HepG2 (cell line): ENCODE measurements around the gene DLEC1. TPM values are rescaled to one million over a fixed set of nuclear protein-coding genes. Genes with fewer than 3 reads are reported as not detected.

Experiments
- ATAC-seq: fragments of 200-7000 bp; cut with Tn5 transposase; 3 replicates; pipeline ENCODE4 v1.9.1; 2020; ENCODE audit warnings: mild to moderate bottlenecking, moderate library complexity
- BruUV-seq: library from RNA; stranded (reverse); fragments of 400-500 nt; replicated peaks from 2 replicates; lab custom pipeline; 2021; lab: Mats Ljungman, UMichigan
- CTCF ChIA-PET: fragments of 300-600 bp; formaldehyde crosslinking; extraction: SDS; loops from one replicate; lab custom pipeline; 2021; ENCODE audit warnings: low total read pairs, inconsistent platforms, low intra/inter-chr PET ratio; lab: Yijun Ruan, JAX
- POLR2A ChIA-PET: fragments of 350-600 bp; sonication (Branson Sonifier 250); formaldehyde crosslinking; loops from one replicate; lab custom pipeline; 2020; ENCODE audit warnings: antibody characterized with exemption, inconsistent platforms; lab: Yijun Ruan, JAX
- DNase-seq: peaks from one replicate; pipeline ENCODE4 v3.0.0-alpha.2; 2015; ENCODE audit warnings: low spot score
- FAIRE-seq: peaks from 3 replicates; lab custom pipeline; 2011; peaks lifted over from hg19 to GRCh38; lab: Jason Lieb, UNC
- H2AFZ ChIP-seq: one replicate; pipeline ENCODE4 v1.6.1; 2011; ENCODE audit warnings: low read length, inconsistent platforms
- H3K27ac ChIP-seq: fragments of 300-600 bp; 3 replicates; pipeline ENCODE4 v1.8.0; 2011; ENCODE audit warnings: mixed run types, mild to moderate bottlenecking, mixed read lengths, low read length, inconsistent platforms; ENCODE audit not compliant: insufficient read depth; ENCODE audit errors: extremely low read length
- H3K27me3 ChIP-seq, 2 experiments: fragments of 200-600 bp in 1 of 2; 2 replicates in 1 of 2; 3 replicates in 1 of 2; pipeline versions ENCODE4 v1.6.0 to v1.8.0; 2011; ENCODE audit warnings: low read length in 2 of 2, mild to moderate bottlenecking in 2 of 2, moderate library complexity in 2 of 2, inconsistent platforms in 1 of 2; ENCODE audit not compliant: insufficient read depth in 2 of 2, control insufficient read depth in 1 of 2
- H3K36me3 ChIP-seq, 2 experiments: fragments of 200-600 bp in 1 of 2; replicated peaks in 1 of 2; 2 replicates in 1 of 2; 3 replicates in 1 of 2; pipeline versions ENCODE4 v1.5.1 to v1.8.0; 2011; ENCODE audit warnings: low read length in 2 of 2, inconsistent platforms in 1 of 2; ENCODE audit not compliant: insufficient read depth in 2 of 2, control insufficient read depth in 1 of 2
- H3K4me1 ChIP-seq: 2 replicates; pipeline ENCODE4 v1.5.1; 2012; ENCODE audit warnings: low read length, inconsistent platforms; ENCODE audit not compliant: insufficient read depth
- H3K4me2 ChIP-seq: 2 replicates; pipeline ENCODE4 v1.6.0; 2011; ENCODE audit warnings: low read depth, low read length, inconsistent platforms
- H3K4me3 ChIP-seq, 3 experiments: fragments of 200-600 bp in 1 of 3; sonication (generic), shearing (Covaris generic) in 1 of 3; replicated peaks in 1 of 3; 2 replicates each; pipeline ENCODE4 v1.5.1; 2011 to 2016; ENCODE audit warnings: low read length in 3 of 3, inconsistent platforms in 2 of 3, low read depth in 2 of 3, mild to moderate bottlenecking in 2 of 3, control low read depth in 1 of 3, mixed read lengths in 1 of 3; ENCODE audit not compliant: insufficient read depth in 1 of 3
- H3K79me2 ChIP-seq: one replicate; pipeline ENCODE4 v1.6.1; 2011; ENCODE audit warnings: low read length, inconsistent platforms; ENCODE audit not compliant: insufficient read depth
- H3K9ac ChIP-seq: 2 replicates; pipeline ENCODE4 v1.6.0; 2011; ENCODE audit warnings: mild to moderate bottlenecking, low read depth, low read length, inconsistent platforms; ENCODE audit not compliant: insufficient read depth
- H3K9me3 ChIP-seq: 2 replicates; pipeline ENCODE4 v1.5.1; 2012; ENCODE audit warnings: mild to moderate bottlenecking, low read length
- H4K20me1 ChIP-seq: 2 replicates; pipeline ENCODE4 v1.6.0; 2011; ENCODE audit warnings: inconsistent platforms, mild to moderate bottlenecking, low read length, moderate library complexity; ENCODE audit not compliant: insufficient read depth
- ATAD3A ChIP-seq: sonication (generic); formaldehyde crosslinking; IDR thresholded peaks from 2 replicates; pipeline ENCODE4 v1.4.0; 2020; ENCODE audit warnings: missing genetic modification reagents
- CEBPB ChIP-seq: IDR thresholded peaks from 2 replicates; pipeline ENCODE4 v1.6.1; 2011; ENCODE audit warnings: low read depth, low read length, improper control_type of control experiment, borderline replicate concordance
- FOSL2 ChIP-seq: sonication (generic); formaldehyde crosslinking; IDR thresholded peaks from 2 replicates; pipeline ENCODE4 v1.4.0; 2020; ENCODE audit warnings: missing genetic modification reagents
- NFATC3 ChIP-seq: sonication (generic); formaldehyde crosslinking; IDR thresholded peaks from 2 replicates; pipeline ENCODE4 v1.5.1; 2020; ENCODE audit warnings: mild to moderate bottlenecking, missing genetic modification reagents
- RBAK ChIP-seq: sonication (generic); formaldehyde crosslinking; IDR thresholded peaks from 2 replicates; pipeline ENCODE4 v1.5.1; 2020; ENCODE audit warnings: mild to moderate bottlenecking, missing genetic modification reagents
- SP1 ChIP-seq, 2 experiments: fragments of 450-650 bp in 1 of 2; sonication (generic) in 1 of 2; formaldehyde crosslinking in 1 of 2; IDR thresholded peaks; 2 replicates each; pipeline versions ENCODE4 v1.4.0 to v1.6.1; 2016 to 2020; ENCODE audit warnings: missing genetic modification reagents in 1 of 2
- WIZ ChIP-seq: sonication (generic); formaldehyde crosslinking; IDR thresholded peaks from 2 replicates; pipeline ENCODE4 v1.5.1; 2020; ENCODE audit warnings: mild to moderate bottlenecking, missing genetic modification reagents
- ZBTB38 ChIP-seq: sonication (generic); formaldehyde crosslinking; IDR thresholded peaks from 2 replicates; pipeline ENCODE4 v1.5.1; 2020; ENCODE audit warnings: mild to moderate bottlenecking, missing genetic modification reagents
- ZNF234 ChIP-seq: sonication (generic); formaldehyde crosslinking; conservative IDR thresholded peaks from 2 replicates; pipeline ENCODE4 v1.5.1; 2020; ENCODE audit warnings: mild to moderate bottlenecking, missing genetic modification reagents
- ZNF317 ChIP-seq: sonication (generic); formaldehyde crosslinking; IDR thresholded peaks from 2 replicates; pipeline ENCODE4 v1.5.0; 2020; ENCODE audit warnings: mild to moderate bottlenecking, missing genetic modification reagents
- ZNF496 ChIP-seq: sonication (generic); formaldehyde crosslinking; IDR thresholded peaks from 2 replicates; pipeline ENCODE4 v1.8.1; 2023; ENCODE audit warnings: mild to moderate bottlenecking, moderate library complexity, missing genetic modification reagents; ENCODE audit not compliant: insufficient replicate concordance
- ZNF749 ChIP-seq: sonication (generic); formaldehyde crosslinking; IDR thresholded peaks from 2 replicates; pipeline ENCODE4 v1.8.0; 2022; ENCODE audit warnings: mild to moderate bottlenecking, missing genetic modification reagents, moderate library complexity, borderline replicate concordance
- ZNF883 ChIP-seq: sonication (generic); formaldehyde crosslinking; IDR thresholded peaks from 2 replicates; pipeline ENCODE4 v1.5.1; 2020; ENCODE audit warnings: mild to moderate bottlenecking, missing genetic modification reagents; ENCODE audit errors: not compliant biosample characterization
- ZSCAN30 ChIP-seq: sonication (generic); formaldehyde crosslinking; IDR thresholded peaks from 2 replicates; pipeline ENCODE4 v1.5.0; 2020; ENCODE audit warnings: mild to moderate bottlenecking, missing genetic modification reagents
- WGBS: methylation state at CpG from one replicate; pipeline ENCODE4 v1.1.6; 2017; ENCODE audit warnings: low lambda C conversion rate; 5-methylcytosine and 5-hydroxymethylcytosine counted together
- in situ Hi-C: cut with HindIII; loops from 2 replicates; pipeline ENCODE4 v1.10.0; 2017; ENCODE audit warnings: low pct_unique_long_range_greater_than_20kb; ENCODE audit not compliant: extremely low pct_ligation_motif_present
- intact Hi-C: fragments of 100-400 bp; cut with micrococcal nuclease; formaldehyde crosslinking; loops from one replicate; pipeline ENCODE4 v1.10.0; 2022; ENCODE audit not compliant: unreplicated experiment
- polyA plus RNA-seq, 8 experiments: library from polyadenylated mRNA; depleted of rRNA in 3 of 8; stranded (reverse) in 7 of 8; unstranded in 1 of 8; fragments of >200 nt; fragmentation: Illumina TruSeq in 4 of 8; extraction: Trizol in 4 of 8; gene quantifications; 2 replicates each; pipeline versions ENCODE4 v1.2.1 to v1.2.3, GENCODE V29; 2011 to 2016; ENCODE audit warnings: low read depth in 4 of 8, missing spikeins in 1 of 8, mixed read lengths in 1 of 8; ENCODE audit not compliant: insufficient read depth in 1 of 8
- total RNA-seq, 5 experiments: library from RNA; depleted of rRNA; stranded (reverse); fragments of >200 nt; fragmentation: Illumina TruSeq; extraction: Trizol; gene quantifications; 2 replicates each; pipeline ENCODE4 v1.2.3, GENCODE V29; 2016; ENCODE audit warnings: low read depth in 1 of 5
- TF ChIP-seq, protein P1 (sequence below): sonication (generic); formaldehyde crosslinking; conservative IDR thresholded peaks from 2 replicates; pipeline ENCODE4 v1.4.0; 2020; ENCODE audit warnings: missing genetic modification reagents
- TF ChIP-seq, protein P2 (sequence below): sonication (generic); formaldehyde crosslinking; IDR thresholded peaks from 2 replicates; pipeline ENCODE4 v1.8.0; 2022; ENCODE audit warnings: mild to moderate bottlenecking, missing genetic modification reagents; ENCODE audit not compliant: insufficient replicate concordance

Gene DLEC1
- total and polyA plus RNA-seq, 2 of the 13 experiments (the other 11 are each of a cell fraction or from before 2014, with no cell fraction given), result 0.09 TPM; not detected in 1

DNA sequence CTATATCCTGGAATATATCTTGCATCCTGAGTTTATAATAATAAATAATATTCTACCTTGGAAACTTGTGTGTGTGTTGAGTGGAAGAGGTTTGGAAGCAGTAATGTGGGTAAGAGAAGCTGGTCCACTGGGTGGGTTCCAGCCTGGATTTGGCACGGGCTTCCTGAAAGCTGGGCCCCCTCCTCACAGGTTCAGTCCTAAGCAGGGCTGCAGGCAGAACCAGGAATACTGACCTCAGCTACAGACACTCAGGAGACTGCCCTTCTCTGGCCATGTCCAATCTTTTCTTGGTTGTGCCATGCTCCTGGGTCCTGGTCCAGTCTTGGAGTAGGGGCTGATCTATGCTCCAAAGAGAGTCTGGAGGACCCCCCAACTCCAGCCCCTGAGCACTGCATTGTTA is 104.0 kb downstream of the DLEC1 start (continued):
- TF ChIP-seq ZNF749 (CRISPR knock-in tag) (no peak), ZNF234 (CRISPR knock-in tag) (no peak), ZNF883 (no peak), WIZ (no peak)

DNA sequence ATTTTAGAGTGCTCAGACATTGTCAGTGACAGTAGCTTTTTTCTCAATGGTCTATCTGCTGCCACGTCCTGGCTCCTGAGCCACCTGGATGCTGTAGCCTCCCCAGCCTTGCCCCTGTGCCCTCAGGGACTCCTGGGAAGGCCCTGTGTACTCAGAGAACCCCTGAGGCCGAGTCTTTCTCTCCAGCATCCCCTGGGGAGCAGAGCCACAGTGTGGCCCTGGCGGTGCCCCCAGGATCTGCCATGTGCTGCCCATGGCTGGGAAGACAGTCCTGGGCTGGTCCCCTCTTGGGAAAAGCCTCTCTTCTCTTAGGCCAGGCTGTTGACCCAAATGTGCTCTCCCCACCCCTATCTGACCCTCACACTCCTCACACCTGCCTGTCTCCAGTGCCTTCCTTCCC is 104.5 kb downstream of the DLEC1 start:
- no peak overlapping the region for H2AFZ ChIP-seq
- H3K27ac ChIP-seq, result no peak overlapping the region
- H3K9me3 ChIP-seq, result 0 out of 2 replicates have a peak, but pooled peaks cover 9% of the 10 kb centered on the region
- no peaks in the 10 kb centered on the region for H4K20me1 ChIP-seq
- no TSS peak for BruUV-seq
- ATAC-seq (no peak), FAIRE-seq (no peak), DNase-seq (no peak)
- peaks cover 16% of the 10 kb centered on the region for H3K79me2 ChIP-seq
- no peak overlapping the region for H3K9ac ChIP-seq
- in situ Hi-C loops, result loop anchor here (25.0 kb wide), 1 partner anchor 319 kb away; the partner anchor contains the start of gene ACVR2B
- 43% methylated on average over 1 of the region's 3 CpGs for WGBS
- peaks cover 17% of the 10 kb centered on the region for H3K4me1 ChIP-seq
- intact Hi-C loops, result no loop called here
- no peak overlapping the region for H3K4me3 ChIP-seq
- H3K4me2 ChIP-seq, result no peak overlapping the region
- CTCF ChIA-PET, result no interaction called here
- POLR2A ChIA-PET, result interaction anchor here (0.7 to 2.1 kb wide), 2 partner anchors 10 to 21 kb away, joined by 3 to 9 read pairs; partner anchors contain the start of gene OXSR1
- no peaks in the 10 kb centered on the region; a peak in 1 of 5 replicates for H3K27me3 ChIP-seq
- H3K36me3 ChIP-seq, result peaks cover 2 to 18% of the 10 kb centered on the region in 2 experiments; a peak in 3 of 5 replicates
- TF ChIP-seq FOSL2 (CRISPR knock-in tag) (no peak), ZNF496 (CRISPR knock-in tag) (no peak), ATAD3A (CRISPR knock-in tag) (no peak), ZBTB38 (CRISPR knock-in tag) (no peak), CEBPB (no peak), NFATC3 (CRISPR knock-in tag) (no peak), RBAK (CRISPR knock-in tag) (no peak), ZSCAN30 (CRISPR knock-in tag) (no peak), ZNF317 (no peak), SP1 (IDR thresholded peaks at IDR 0.05) (no peak), SP1 (CRISPR knock-in tag; IDR thresholded peaks at IDR 0.05) (no peak)
- TF ChIP-seq, protein P1, sequence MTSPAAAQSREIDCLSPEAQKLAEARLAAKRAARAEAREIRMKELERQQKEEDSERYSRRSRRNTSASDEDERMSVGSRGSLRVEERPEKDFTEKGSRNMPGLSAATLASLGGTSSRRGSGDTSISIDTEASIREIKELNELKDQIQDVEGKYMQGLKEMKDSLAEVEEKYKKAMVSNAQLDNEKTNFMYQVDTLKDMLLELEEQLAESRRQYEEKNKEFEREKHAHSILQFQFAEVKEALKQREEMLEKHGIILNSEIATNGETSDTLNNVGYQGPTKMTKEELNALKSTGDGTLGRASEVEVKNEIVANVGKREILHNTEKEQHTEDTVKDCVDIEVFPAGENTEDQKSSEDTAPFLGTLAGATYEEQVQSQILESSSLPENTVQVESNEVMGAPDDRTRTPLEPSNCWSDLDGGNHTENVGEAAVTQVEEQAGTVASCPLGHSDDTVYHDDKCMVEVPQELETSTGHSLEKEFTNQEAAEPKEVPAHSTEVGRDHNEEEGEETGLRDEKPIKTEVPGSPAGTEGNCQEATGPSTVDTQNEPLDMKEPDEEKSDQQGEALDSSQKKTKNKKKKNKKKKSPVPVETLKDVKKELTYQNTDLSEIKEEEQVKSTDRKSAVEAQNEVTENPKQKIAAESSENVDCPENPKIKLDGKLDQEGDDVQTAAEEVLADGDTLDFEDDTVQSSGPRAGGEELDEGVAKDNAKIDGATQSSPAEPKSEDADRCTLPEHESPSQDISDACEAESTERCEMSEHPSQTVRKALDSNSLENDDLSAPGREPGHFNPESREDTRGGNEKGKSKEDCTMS (CRISPR knock-in tag), result no peak
- TF ChIP-seq, protein P2, sequence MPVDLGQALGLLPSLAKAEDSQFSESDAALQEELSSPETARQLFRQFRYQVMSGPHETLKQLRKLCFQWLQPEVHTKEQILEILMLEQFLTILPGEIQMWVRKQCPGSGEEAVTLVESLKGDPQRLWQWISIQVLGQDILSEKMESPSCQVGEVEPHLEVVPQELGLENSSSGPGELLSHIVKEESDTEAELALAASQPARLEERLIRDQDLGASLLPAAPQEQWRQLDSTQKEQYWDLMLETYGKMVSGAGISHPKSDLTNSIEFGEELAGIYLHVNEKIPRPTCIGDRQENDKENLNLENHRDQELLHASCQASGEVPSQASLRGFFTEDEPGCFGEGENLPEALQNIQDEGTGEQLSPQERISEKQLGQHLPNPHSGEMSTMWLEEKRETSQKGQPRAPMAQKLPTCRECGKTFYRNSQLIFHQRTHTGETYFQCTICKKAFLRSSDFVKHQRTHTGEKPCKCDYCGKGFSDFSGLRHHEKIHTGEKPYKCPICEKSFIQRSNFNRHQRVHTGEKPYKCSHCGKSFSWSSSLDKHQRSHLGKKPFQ (CRISPR knock-in tag), result no peak
